ENCODE results near the gene BSN. TPM values are rescaled to one million over a fixed set of nuclear protein-coding genes. Genes with fewer than 3 reads are reported as not detected.
"Not testable (repeated sequence)": the region's sequence is repeated elsewhere in the genome, so short reads cannot be mapped to it uniquely, and the experiment has no call there.

Gene BSN
- polyA plus RNA-seq, 2 of the 4 experiments (the other 2 are of a cell fraction) = 0.04 to 0.08 TPM

- no peak for ATAC-seq
- Histone ChIP-seq H3K27ac (no peak overlapping the region), H3K4me3 (no peak overlapping the region), H3K4me1 (no peaks in the 10 kb centered on the region), H3K9me3 (no peaks in the 10 kb centered on the region), H3K4me2 (no peak overlapping the region)
- CTCF ChIA-PET = interaction anchor here (1.0 to 2.1 kb wide), 3 partner anchors 10 to 142 kb away, joined by 4 to 10 read pairs (median 6); no protein-coding TSS in a partner anchor
- POLR2A ChIA-PET = no interaction called here
- no peak for TF ChIP-seq GATA3 (IDR thresholded peaks at IDR 0.05; ENCODE audit: borderline replicate concordance)
- TF ChIP-seq SMC3 (IDR thresholded peaks at IDR 0.05) = no peak
- no peak for TF ChIP-seq HDAC2 (IDR thresholded peaks at IDR 0.05)
- no peak for TF ChIP-seq SREBF2 (IDR thresholded peaks at IDR 0.05)
- TF ChIP-seq FOSB (CRISPR knock-in tag; IDR thresholded peaks at IDR 0.05) = no peak
- TF ChIP-seq HOXB5 (CRISPR knock-in tag; IDR thresholded peaks at IDR 0.05) = no peak
- TF ChIP-seq CHD4 (IDR thresholded peaks at IDR 0.05; ENCODE audit: borderline replicate concordance) = no peak
- TF ChIP-seq ZNF302 (CRISPR knock-in tag; IDR thresholded peaks at IDR 0.05) = no peak
- TF ChIP-seq POLR2A (IDR thresholded peaks at IDR 0.05; ENCODE audit: low read length) = no peak
- no peak for TF ChIP-seq REST (IDR thresholded peaks at IDR 0.05)
- no peak for TF ChIP-seq KDM1A (IDR thresholded peaks at IDR 0.05; ENCODE audit: low read depth)
- 94% methylated on average over 4 of the region's 4 CpGs for WGBS (ENCODE audit: missing lambda C conversion rate)
- DNase-seq (ENCODE audit: low read depth in 1 of 2, low spot score in 1 of 2) = no peak
- no peak for FAIRE-seq
These were observed 127.3 kb downstream of the BSN start for GRCh38 chr3:49681543-49681942.

- ATAC-seq = no peak
- ChIA-PET CTCF (interaction anchor here (1.4 to 2.1 kb wide), 2 partner anchors 12 to 144 kb away, joined by 6 to 10 read pairs; no protein-coding TSS in a partner anchor), POLR2A (no interaction called here)
- TF ChIP-seq MAX (IDR thresholded peaks at IDR 0.05) = no peak
- TF ChIP-seq MAFK (IDR thresholded peaks at IDR 0.05; ENCODE audit: partially characterized antibody) = no peak
- no peak for TF ChIP-seq CHD4 (IDR thresholded peaks at IDR 0.05; ENCODE audit: borderline replicate concordance)
- no peak for TF ChIP-seq RNF2 (IDR thresholded peaks at IDR 0.05; ENCODE audit: borderline replicate concordance, low read depth)
- TF ChIP-seq ZC3H11A (IDR thresholded peaks at IDR 0.05) = no peak
- TF ChIP-seq CHD2 (IDR thresholded peaks at IDR 0.05; ENCODE audit: low read length, partially characterized antibody) = no peak
- no peak for TF ChIP-seq KDM5A (IDR thresholded peaks at IDR 0.05)
- no peak for TF ChIP-seq ZFP36 (IDR thresholded peaks at IDR 0.05; ENCODE audit: borderline replicate concordance, partially characterized antibody)
- TF ChIP-seq SREBF2 (IDR thresholded peaks at IDR 0.05) = no peak
- no peak for TF ChIP-seq TFCP2L1 (CRISPR knock-in tag; IDR thresholded peaks at IDR 0.05)
- no peak for TF ChIP-seq MAZ (IDR thresholded peaks at IDR 0.05; ENCODE audit: borderline replicate concordance, low read depth, low read length)
- no peak for TF ChIP-seq ATOH8 (CRISPR knock-in tag; IDR thresholded peaks at IDR 0.05; ENCODE audit: low read depth)
- TF ChIP-seq MYC (IDR thresholded peaks at IDR 0.05; ENCODE audit: borderline replicate concordance, low read length) = no peak
- no peak for TF ChIP-seq HES2 (IDR thresholded peaks at IDR 0.05)
- no peak for TF ChIP-seq GATA3 (IDR thresholded peaks at IDR 0.05; ENCODE audit: borderline replicate concordance)
- Histone ChIP-seq H3K4me3 (no peak overlapping the region), H3K4me2 (no peak overlapping the region), H3K9me3 (no peaks in the 10 kb centered on the region), H3K27ac (no peak overlapping the region), H3K4me1 (no peaks in the 10 kb centered on the region)
- 100% methylated on average over 5 of the region's 6 CpGs for WGBS (ENCODE audit: missing lambda C conversion rate)
- no peak for DNase-seq (ENCODE audit: low read depth in 1 of 2, low spot score in 1 of 2)
- no peak for FAIRE-seq
These were observed 128.9 kb downstream of the BSN start for GRCh38 chr3:49683162-49683561.

- ATAC-seq = 0 out of 6 replicates have a peak, but pooled peaks of 1 of the 2 experiments have one; percentile 13
- DNase-seq (ENCODE audit: low read depth in 1 of 2, low spot score in 1 of 2); CTCF ChIA-PET; FAIRE-seq; POLR2A ChIA-PET; H3K27ac ChIP-seq; H3K9me3 ChIP-seq; H3K4me1 ChIP-seq; H3K4me3 ChIP-seq; H3K4me2 ChIP-seq: not testable (repeated sequence)
- 60% methylated on average over 1 of the region's 2 CpGs for WGBS (ENCODE audit: missing lambda C conversion rate)
These were observed 130.2 kb downstream of the BSN start for GRCh38 chr3:49684453-49684852.

- CTCF ChIA-PET; H3K4me2 ChIP-seq; DNase-seq (ENCODE audit: low read depth in 1 of 2, low spot score in 1 of 2); H3K27ac ChIP-seq; H3K9me3 ChIP-seq; H3K4me3 ChIP-seq; H3K4me1 ChIP-seq; ATAC-seq; FAIRE-seq; POLR2A ChIA-PET: not testable (repeated sequence)
- WGBS (ENCODE audit: missing lambda C conversion rate) = 98% methylated on average over 9 of the region's 10 CpGs
These were observed 130.8 kb downstream of the BSN start for GRCh38 chr3:49685103-49685502.

- H3K4me2 ChIP-seq; H3K4me1 ChIP-seq; DNase-seq (ENCODE audit: low read depth in 1 of 2, low spot score in 1 of 2); H3K9me3 ChIP-seq; H3K4me3 ChIP-seq; POLR2A ChIA-PET; ATAC-seq; H3K27ac ChIP-seq; FAIRE-seq; CTCF ChIA-PET: not testable (repeated sequence)
- 99% methylated on average over 13 of the region's 36 CpGs for WGBS (ENCODE audit: missing lambda C conversion rate)
These were observed 131.6 kb downstream of the BSN start for GRCh38 chr3:49685846-49686245.
